ENCODE data around the gene GSK3B. TPM values are rescaled to one million over a fixed set of nuclear protein-coding genes. Genes with fewer than 3 reads are reported as not detected.
A peak's percentile ranks its signal among the peaks of the same experiment; 100 is the strongest.

Gene GSK3B
- total RNA-seq, 1 experiment from 2014 or later = 56.5 TPM

DNA sequence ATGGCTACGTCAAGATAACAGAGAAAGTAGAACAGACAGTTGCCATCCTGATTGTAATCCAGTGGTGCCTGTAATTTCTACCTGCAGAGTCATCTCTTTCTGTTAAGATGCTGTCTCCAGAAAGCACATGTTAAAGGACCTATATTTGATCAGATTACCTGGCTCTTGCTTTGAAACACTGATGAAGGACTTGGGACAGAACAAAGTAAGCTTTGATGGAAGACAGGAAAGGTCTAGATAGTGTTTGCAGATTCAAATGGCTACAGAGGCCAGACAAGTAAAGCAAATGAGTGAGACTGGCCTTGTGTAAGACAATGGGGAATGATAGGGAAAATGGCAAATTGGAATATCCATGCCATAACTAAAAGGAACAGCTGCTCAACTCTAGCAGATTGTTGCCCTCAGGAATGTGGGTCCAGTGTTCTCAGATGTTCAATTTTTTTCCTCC is 1.8 kb upstream of the GSK3B start:
- no peak for DNase-seq
- H3K4ac ChIP-seq (ENCODE audit: low read depth, low read length) = no peak overlapping the region; the same call in 1 of the 2 replicates
- peaks cover 25% of the 10 kb centered on the region; the same call in 1 of the 2 replicates for H3K79me2 ChIP-seq (ENCODE audit: insufficient read depth, low read length)
- H4K91ac ChIP-seq (ENCODE audit: insufficient read length, low read depth, low read length) = no peak overlapping the region
- H4K8ac ChIP-seq (replicated peaks; ENCODE audit: insufficient read length, low read depth, low read length) = no peak overlapping the region
- H2BK20ac ChIP-seq (ENCODE audit: low read depth, low read length, poor library complexity, severe bottlenecking) = no peak overlapping the region
- H2BK15ac ChIP-seq (ENCODE audit: low read depth, low read length) = no peak overlapping the region
- H3K14ac ChIP-seq (ENCODE audit: insufficient read depth, low read length) = peak overlapping the region; percentile 98; the same call in 1 of the 2 replicates
- H3K9ac ChIP-seq (ENCODE audit: extremely low read depth, insufficient read length, low read length) = peak overlapping the region; percentile 99
- H2AK5ac ChIP-seq (ENCODE audit: insufficient read length, low read length) = peak overlapping the region; percentile 38
- peaks cover 4% of the 10 kb centered on the region for H3K23me2 ChIP-seq (ENCODE audit: insufficient read length, low read depth, low read length, poor library complexity, severe bottlenecking)
- peak overlapping the region; percentile 10 for H3K56ac ChIP-seq (ENCODE audit: insufficient read length, low read depth, low read length)
- no peak overlapping the region for H2BK12ac ChIP-seq (ENCODE audit: insufficient read length, low read depth, low read length)
- H3K79me1 ChIP-seq (ENCODE audit: insufficient read depth, low read depth, low read length, poor library complexity, severe bottlenecking) = no peaks in the 10 kb centered on the region
- no peaks in the 10 kb centered on the region for H4K20me1 ChIP-seq (ENCODE audit: control insufficient read depth, insufficient read depth, insufficient read length)
- H3K27me3 ChIP-seq (ENCODE audit: insufficient read depth, low read length) = no peaks in the 10 kb centered on the region
- peaks cover 13 to 31% (median 23%) of the 10 kb centered on the region in 3 experiments for H3K36me3 Mint-ChIP-seq (ENCODE audit: insufficient read depth in 1 of 3, low read depth in 3 of 3)
- peaks cover 0 to 13% of the 10 kb centered on the region in 2 experiments; a peak in 2 of 4 replicates for H3K4me1 Mint-ChIP-seq
- H3K4me1 ChIP-seq (ENCODE audit: insufficient read depth, low read length) = no peaks in the 10 kb centered on the region
- no peak overlapping the region for H3K23ac ChIP-seq (ENCODE audit: insufficient read length, low read depth, low read length)
- H3K27ac ChIP-seq (ENCODE audit: insufficient read length, low read depth, low read length) = peak overlapping the region; percentile 93
- no peaks in the 10 kb centered on the region for H3K9me3 Mint-ChIP-seq
- no CpG with 5 or more reads among the region's 1 CpG for WGBS (ENCODE audit: extremely low coverage, insufficient read length, low lambda C conversion rate)
- H3K9me3 ChIP-seq (ENCODE audit: control insufficient read depth, low read depth, low read length) = no peaks in the 10 kb centered on the region
- peak overlapping the region; percentile 73 for H4K5ac ChIP-seq (ENCODE audit: insufficient read length, low read depth, low read length)
- H3K27me3 Mint-ChIP-seq (ENCODE audit: low read depth) = no peaks in the 10 kb centered on the region
- no peak for TF ChIP-seq CTCF (conservative IDR thresholded peaks at IDR 0.05)
- peak overlapping the region; percentile 99 to 100 (median 99); a peak in 6 of 7 replicates for H3K27ac Mint-ChIP-seq
- peak overlapping the region; percentile 100 for H3K4me2 ChIP-seq (ENCODE audit: insufficient read depth, insufficient read length, low read length)
- peak overlapping the region; percentile 84 for H3K18ac ChIP-seq (ENCODE audit: insufficient read length, low read depth, low read length)
- H3T11ph ChIP-seq (ENCODE audit: low read length) = no peak overlapping the region
- H2AFZ ChIP-seq (ENCODE audit: low read length) = no peak overlapping the region
- H2BK5ac ChIP-seq (ENCODE audit: insufficient read length, low read length) = peak overlapping the region; percentile 97
- H2BK120ac ChIP-seq (ENCODE audit: low read depth, low read length, poor library complexity, severe bottlenecking) = peak overlapping the region; percentile 89
- H3K4me3 Mint-ChIP-seq = no peak overlapping the region
